ENCODE data around the gene PPP1R3F. TPM values are rescaled to one million over a fixed set of nuclear protein-coding genes. Genes with fewer than 3 reads are reported as not detected.
A peak's percentile ranks its signal among the peaks of the same experiment; 100 is the strongest.

Gene PPP1R3F
- total and polyA plus RNA-seq, 2 donors from 2014 or later, result 4.5 to 5.1 TPM

- Histone ChIP-seq H3K27me3 (ENCODE audit: control insufficient read depth, insufficient read depth, low read length) (no peaks in the 10 kb centered on the region), H3K4me1 (ENCODE audit: control insufficient read depth in 2 of 3, insufficient read depth in 2 of 3, low read depth in 1 of 3, low read length in 3 of 3) (peaks cover 0 to 14% (median 3%) of the 10 kb centered on the region in 3 donors), H3K9ac (ENCODE audit: low read length in 3 of 3) (peak overlapping the region; percentile 65 to 81 (median 69)), H3K36me3 (ENCODE audit: control insufficient read depth in 2 of 3, insufficient read depth in 3 of 3, low read length in 3 of 3) (no peaks in the 10 kb centered on the region), H3K4me3 (ENCODE audit: low read length in 3 of 3) (peak overlapping the region; percentile 81 to 93 (median 84)), H3K9me3 (ENCODE audit: control insufficient read depth in 2 of 3, insufficient read depth in 1 of 3, low read length in 3 of 3) (no peaks in the 10 kb centered on the region), H3K27ac (ENCODE audit: low read depth in 2 of 2, low read length in 2 of 2) (peak overlapping the region; percentile 88 to 94)
- intact Hi-C loops (cut with DNase I), result no loop called here
- no peak for DNase-seq
- TF ChIP-seq, protein P1, sequence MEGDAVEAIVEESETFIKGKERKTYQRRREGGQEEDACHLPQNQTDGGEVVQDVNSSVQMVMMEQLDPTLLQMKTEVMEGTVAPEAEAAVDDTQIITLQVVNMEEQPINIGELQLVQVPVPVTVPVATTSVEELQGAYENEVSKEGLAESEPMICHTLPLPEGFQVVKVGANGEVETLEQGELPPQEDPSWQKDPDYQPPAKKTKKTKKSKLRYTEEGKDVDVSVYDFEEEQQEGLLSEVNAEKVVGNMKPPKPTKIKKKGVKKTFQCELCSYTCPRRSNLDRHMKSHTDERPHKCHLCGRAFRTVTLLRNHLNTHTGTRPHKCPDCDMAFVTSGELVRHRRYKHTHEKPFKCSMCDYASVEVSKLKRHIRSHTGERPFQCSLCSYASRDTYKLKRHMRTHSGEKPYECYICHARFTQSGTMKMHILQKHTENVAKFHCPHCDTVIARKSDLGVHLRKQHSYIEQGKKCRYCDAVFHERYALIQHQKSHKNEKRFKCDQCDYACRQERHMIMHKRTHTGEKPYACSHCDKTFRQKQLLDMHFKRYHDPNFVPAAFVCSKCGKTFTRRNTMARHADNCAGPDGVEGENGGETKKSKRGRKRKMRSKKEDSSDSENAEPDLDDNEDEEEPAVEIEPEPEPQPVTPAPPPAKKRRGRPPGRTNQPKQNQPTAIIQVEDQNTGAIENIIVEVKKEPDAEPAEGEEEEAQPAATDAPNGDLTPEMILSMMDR (IDR thresholded peaks at IDR 0.05; ENCODE audit: borderline replicate concordance, extremely low read depth, insufficient read depth), result no peak
- no peak for FAIRE-seq
These were observed 937 bp upstream of the PPP1R3F start for GRCh38 chrX:49268702-49269009.

GRCh38 chrX:49269010-49269766, 405 bp upstream of the PPP1R3F start:
- Histone ChIP-seq H3K36me3 (ENCODE audit: control insufficient read depth in 2 of 3, insufficient read depth in 3 of 3, low read length in 3 of 3) (no peaks in the 10 kb centered on the region), H3K27me3 (ENCODE audit: control insufficient read depth, insufficient read depth, low read length) (no peaks in the 10 kb centered on the region), H3K9ac (ENCODE audit: low read length in 3 of 3) (peak overlapping the region; percentile 65 to 90 (median 80)), H3K4me3 (ENCODE audit: low read length in 3 of 3) (peak overlapping the region; percentile 81 to 93 (median 87)), H3K4me1 (ENCODE audit: control insufficient read depth in 2 of 3, insufficient read depth in 2 of 3, low read depth in 1 of 3, low read length in 3 of 3) (peaks cover 0 to 16% (median 9%) of the 10 kb centered on the region in 3 donors), H3K27ac (ENCODE audit: low read depth in 2 of 2, low read length in 2 of 2) (peak overlapping the region; percentile 95 to 97), H3K9me3 (ENCODE audit: control insufficient read depth in 2 of 3, insufficient read depth in 1 of 3, low read length in 3 of 3) (no peaks in the 10 kb centered on the region)
- DNase-seq (peak; percentile 97 to 99 (median 98)), FAIRE-seq (peak; percentile 98)
- intact Hi-C loops (cut with DNase I), result no loop called here
- TF ChIP-seq, protein P1 (IDR thresholded peaks at IDR 0.05; ENCODE audit: borderline replicate concordance, extremely low read depth, insufficient read depth), result no peak

DNA sequence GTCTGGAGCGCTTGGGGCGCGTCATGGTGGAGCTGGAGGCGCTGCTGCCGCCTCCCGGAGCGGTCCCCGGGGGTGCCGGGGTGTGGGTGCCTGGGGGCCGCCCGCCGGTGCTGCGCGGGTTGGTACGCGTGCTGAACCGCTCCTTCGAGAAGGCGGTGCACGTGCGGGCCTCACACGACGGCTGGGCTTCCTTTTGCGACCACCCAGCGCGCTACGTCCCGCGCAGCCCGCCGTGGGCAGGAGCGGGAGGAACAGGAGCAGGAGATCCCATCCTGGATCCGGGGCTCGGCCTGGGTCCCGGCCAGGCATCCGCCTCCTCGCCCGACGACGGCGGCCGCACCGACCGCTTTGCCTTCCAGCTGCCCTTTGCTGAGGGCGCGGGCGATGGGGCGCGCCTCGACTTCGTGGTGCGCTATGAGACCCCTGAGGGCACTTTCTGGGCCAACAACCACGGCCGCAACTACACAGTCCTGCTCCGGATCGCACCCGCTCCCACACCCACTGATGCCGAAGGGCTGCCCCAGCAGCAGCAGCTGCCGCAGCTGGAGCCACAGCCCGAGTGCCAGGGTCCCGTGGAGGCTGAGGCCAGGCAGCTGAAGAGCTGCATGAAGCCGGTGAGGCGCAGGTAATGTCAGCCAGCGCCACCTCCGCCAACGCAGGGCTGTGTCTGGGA, 792 bp downstream of the PPP1R3F start:
- H3K36me3 ChIP-seq (ENCODE audit: control insufficient read depth in 2 of 3, insufficient read depth in 3 of 3, low read length in 3 of 3), result no peaks in the 10 kb centered on the region
- TF ChIP-seq, protein P1 (IDR thresholded peaks at IDR 0.05; ENCODE audit: borderline replicate concordance, extremely low read depth, insufficient read depth), result no peak
- FAIRE-seq (no peak), DNase-seq (peak in 2 of 5 donors; percentile 7 to 62)
- peak overlapping the region in 1 of 3 donors; percentile 61 for H3K9ac ChIP-seq (ENCODE audit: low read length in 3 of 3)
- no peaks in the 10 kb centered on the region for H3K9me3 ChIP-seq (ENCODE audit: control insufficient read depth in 2 of 3, insufficient read depth in 1 of 3, low read length in 3 of 3)
- peak overlapping the region; percentile 73 to 88 for H3K27ac ChIP-seq (ENCODE audit: low read depth in 2 of 2, low read length in 2 of 2)
- intact Hi-C loops (cut with DNase I), result no loop called here
- H3K4me3 ChIP-seq (ENCODE audit: low read length in 3 of 3), result peak overlapping the region; percentile 33 to 53 (median 47)
- H3K27me3 ChIP-seq (ENCODE audit: control insufficient read depth, insufficient read depth, low read length), result no peaks in the 10 kb centered on the region
- H3K4me1 ChIP-seq (ENCODE audit: control insufficient read depth in 2 of 3, insufficient read depth in 2 of 3, low read depth in 1 of 3, low read length in 3 of 3), result peaks cover 0 to 16% (median 10%) of the 10 kb centered on the region in 3 donors
